ENCODE measurements around the gene STRC. TPM values are rescaled to one million over a fixed set of nuclear protein-coding genes. Genes with fewer than 3 reads are reported as not detected.
A peak's percentile ranks its signal among the peaks of the same experiment; 100 is the strongest.
"Not testable (repeated sequence)": the region's sequence is repeated elsewhere in the genome, so short reads cannot be mapped to it uniquely, and the experiment has no call there.

The STRC gene
- total and polyA plus RNA-seq, 5 donors: 0.09 to 0.34 (median 0.11) TPM; not detected in 2

DNA sequence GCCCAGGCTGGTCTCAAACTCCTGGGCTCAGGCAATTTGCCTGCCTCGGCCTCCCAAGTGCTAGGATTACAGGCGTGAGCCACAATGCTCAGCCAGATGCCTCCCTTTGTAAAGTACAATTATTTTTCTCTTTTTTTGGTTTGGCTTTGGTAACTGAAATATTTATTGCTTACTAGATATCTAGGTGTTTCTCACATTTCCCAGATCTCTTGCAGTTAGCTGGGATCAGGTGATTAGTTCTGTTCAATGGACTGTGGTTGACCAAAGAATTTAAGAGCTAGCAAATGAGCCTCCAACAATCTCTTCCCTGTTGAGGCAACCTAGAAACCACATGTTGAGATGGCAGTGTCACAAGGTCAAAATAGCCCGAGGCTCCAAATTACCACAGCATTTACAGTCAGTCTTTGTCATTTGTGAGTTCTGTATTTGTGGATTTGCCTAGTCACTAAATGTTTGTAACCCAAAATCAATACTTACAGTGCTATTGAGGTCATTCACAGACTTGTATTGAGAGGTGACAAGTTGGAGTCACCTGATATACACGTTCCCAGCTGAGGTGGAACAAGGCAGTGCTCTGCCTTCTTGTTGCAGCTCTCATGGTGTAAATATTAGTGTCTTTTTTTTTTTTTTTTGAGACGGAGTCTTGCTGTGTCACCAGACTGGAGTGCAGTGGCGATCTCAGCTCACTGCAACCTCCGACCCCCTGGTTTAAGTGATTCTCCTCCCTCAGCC lies 3.6 kb upstream of the STRC start:
- DNase-seq; H3K27ac ChIP-seq (ENCODE audit: low read length); H3K9me3 ChIP-seq (ENCODE audit: control insufficient read depth, low read length); H3K27me3 ChIP-seq (ENCODE audit: control insufficient read depth, insufficient read depth); H3K4me3 ChIP-seq (ENCODE audit: low read length); ATAC-seq; H3K4me1 ChIP-seq (ENCODE audit: control insufficient read depth, insufficient read depth, low read length); intact Hi-C loops (cut with DNase I): not testable (repeated sequence)
- 68% methylated on average over 4 of the region's 7 CpGs for whole genome bisulfite sequencing

DNA sequence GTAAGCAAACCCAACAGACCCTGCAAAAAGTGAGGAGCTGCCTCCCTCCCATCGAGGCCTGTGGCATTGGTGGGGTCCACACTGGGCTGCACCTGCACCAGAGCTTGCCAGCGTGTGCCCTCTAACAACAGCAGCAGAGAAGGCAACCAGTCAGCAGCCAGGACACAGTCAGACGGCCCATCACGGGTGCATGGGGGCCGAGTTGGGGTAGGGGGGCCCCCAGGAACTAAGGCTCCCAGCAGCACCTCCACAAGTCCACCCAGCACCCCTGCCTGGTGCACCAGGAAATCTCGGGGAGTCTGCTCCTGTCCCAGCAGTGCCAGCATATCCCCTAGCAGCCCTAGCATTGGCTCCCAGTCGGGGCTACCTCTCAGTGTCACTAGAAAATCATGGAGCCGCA lies 850 bp downstream of the STRC start:
- intact Hi-C loops (cut with DNase I); H3K27ac ChIP-seq (ENCODE audit: low read length); H3K9me3 ChIP-seq (ENCODE audit: control insufficient read depth, low read length); H3K4me3 ChIP-seq (ENCODE audit: low read length); DNase-seq; H3K4me1 ChIP-seq (ENCODE audit: control insufficient read depth, insufficient read depth, low read length); H3K27me3 ChIP-seq (ENCODE audit: control insufficient read depth, insufficient read depth): not testable (repeated sequence)
- WGBS: 64% methylated on average over 3 of the region's 8 CpGs
- ATAC-seq: peak; percentile 11 to 13

DNA sequence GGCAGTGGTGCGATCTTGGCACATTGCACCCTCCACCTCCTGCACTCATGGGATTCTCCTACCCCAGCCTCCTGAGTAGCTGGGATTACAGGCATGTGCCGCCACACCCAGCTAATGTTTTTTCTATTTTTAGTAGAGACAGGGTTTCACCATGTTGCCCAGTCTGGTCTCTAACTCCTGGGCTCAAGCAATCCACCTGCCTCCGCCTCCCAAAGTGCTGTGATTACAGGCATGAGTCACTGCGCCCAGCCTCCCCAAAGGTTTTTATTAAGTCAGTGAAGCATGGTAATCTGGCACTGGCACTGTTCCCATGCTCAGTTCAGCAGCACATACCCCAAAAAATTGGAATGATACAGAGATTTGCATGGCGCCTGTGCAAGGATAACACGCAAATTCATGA lies 16.4 kb downstream of the STRC start:
- H3K4me1 ChIP-seq (ENCODE audit: control insufficient read depth, insufficient read depth, low read length); H3K9me3 ChIP-seq (ENCODE audit: control insufficient read depth, low read length); H3K27me3 ChIP-seq (ENCODE audit: control insufficient read depth, insufficient read depth); DNase-seq; H3K4me3 ChIP-seq (ENCODE audit: low read length); intact Hi-C loops (cut with DNase I); ATAC-seq; H3K27ac ChIP-seq (ENCODE audit: low read length): not testable (repeated sequence)
- 85% methylated on average over 6 of the region's 6 CpGs for WGBS

DNA sequence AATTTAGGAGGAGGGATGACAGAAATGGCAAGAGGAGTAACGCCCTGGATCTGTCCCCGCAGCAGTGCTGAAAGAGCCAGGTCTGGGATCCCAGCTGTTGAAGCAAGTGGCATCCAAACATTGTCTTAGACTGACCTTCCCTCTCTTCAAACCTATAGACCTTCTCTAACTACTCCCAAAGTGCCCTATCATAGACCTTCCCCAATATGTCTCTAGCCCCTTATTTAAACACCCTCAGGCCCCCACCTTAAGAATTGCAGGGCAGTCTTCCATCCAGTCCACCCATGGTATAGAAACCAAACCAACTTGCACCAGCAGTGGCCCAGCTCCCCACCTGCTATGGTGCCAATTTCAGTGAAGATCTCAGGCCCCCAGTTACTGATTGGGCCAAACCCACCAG lies 18.4 kb downstream of the STRC start:
- H3K27me3 ChIP-seq (ENCODE audit: control insufficient read depth, insufficient read depth); DNase-seq; H3K27ac ChIP-seq (ENCODE audit: low read length); ATAC-seq; H3K9me3 ChIP-seq (ENCODE audit: control insufficient read depth, low read length); H3K4me1 ChIP-seq (ENCODE audit: control insufficient read depth, insufficient read depth, low read length); H3K4me3 ChIP-seq (ENCODE audit: low read length); intact Hi-C loops (cut with DNase I): not testable (repeated sequence)
- no CpG with 5 or more reads among the region's 2 CpGs for WGBS

DNA sequence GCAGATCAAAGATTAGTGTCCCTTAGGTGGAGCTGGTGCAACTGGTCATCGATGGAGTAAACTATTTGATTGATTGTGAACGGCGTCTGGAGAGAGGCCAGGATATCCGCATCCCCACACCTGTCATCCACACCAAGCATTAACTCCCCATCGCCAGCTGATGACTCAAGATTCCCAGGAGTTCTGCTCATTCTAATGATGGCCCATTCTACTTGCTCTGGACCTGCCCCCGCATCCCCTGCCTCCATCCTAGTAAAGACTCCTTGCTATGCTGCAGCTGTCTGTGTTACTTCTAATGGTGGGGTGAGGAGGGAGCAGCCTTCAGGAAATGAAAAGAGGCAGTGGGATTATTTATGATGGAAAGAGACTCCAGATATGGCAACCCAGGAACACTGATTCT lies 19.5 kb downstream of the STRC start:
- DNase-seq; ATAC-seq; H3K27me3 ChIP-seq (ENCODE audit: control insufficient read depth, insufficient read depth); H3K4me1 ChIP-seq (ENCODE audit: control insufficient read depth, insufficient read depth, low read length); H3K9me3 ChIP-seq (ENCODE audit: control insufficient read depth, low read length); H3K4me3 ChIP-seq (ENCODE audit: low read length); intact Hi-C loops (cut with DNase I); H3K27ac ChIP-seq (ENCODE audit: low read length): not testable (repeated sequence)
- 87% methylated on average over 6 of the region's 6 CpGs for WGBS

DNA sequence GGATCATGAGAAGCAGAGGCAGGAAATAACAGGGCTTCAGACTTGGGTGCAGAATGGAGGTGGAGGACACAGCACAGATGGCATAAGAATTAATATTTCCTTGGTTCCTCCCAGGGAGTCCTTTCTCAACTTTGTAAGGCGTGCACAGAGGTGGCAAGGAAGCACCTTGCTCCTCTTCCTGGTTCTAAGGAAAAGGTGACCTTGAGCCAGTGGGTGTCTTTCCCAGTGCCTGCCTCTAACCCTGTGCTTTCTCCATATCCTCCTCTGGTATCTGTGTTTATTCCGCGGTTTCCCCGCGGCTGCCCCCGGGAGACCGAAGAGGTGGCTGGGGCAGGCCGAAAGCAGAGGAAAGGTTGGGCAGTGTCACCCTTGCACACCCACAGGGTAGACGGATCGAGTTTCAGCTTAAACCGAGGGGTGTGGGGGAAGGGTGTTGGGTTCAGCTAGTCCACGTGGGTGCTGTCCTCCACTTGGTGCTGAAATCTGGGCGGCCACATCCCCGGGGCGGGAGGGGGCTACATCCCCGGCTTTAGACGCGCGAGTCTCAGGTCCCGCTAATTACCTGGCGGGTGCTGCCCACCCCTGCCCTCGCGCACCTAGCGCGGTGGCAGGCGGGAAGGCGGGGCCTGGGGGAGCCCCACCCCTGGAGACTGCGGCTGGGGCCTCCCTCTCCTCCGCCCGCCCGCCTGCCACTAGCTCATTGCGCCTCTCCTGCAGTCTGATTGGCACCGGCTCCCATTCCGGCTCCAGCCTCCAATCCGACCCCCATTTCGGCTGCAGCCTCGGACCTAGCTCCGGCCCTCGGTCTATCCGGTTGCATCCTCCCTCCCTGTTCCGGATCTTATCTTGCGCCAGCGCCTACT lies 25.0 kb downstream of the STRC start, which contains the start of gene CKMT1B:
Gene CKMT1B (plus strand): TSS at position 700 of the 863 bp plus-strand sequence. CDS start 192 bp downstream, outside the sequence.
- intact Hi-C loops (cut with DNase I); H3K27me3 ChIP-seq (ENCODE audit: control insufficient read depth, insufficient read depth); H3K9me3 ChIP-seq (ENCODE audit: control insufficient read depth, low read length); H3K4me3 ChIP-seq (ENCODE audit: low read length); DNase-seq; H3K27ac ChIP-seq (ENCODE audit: low read length); H3K4me1 ChIP-seq (ENCODE audit: control insufficient read depth, insufficient read depth, low read length): not testable (repeated sequence)
- WGBS: no CpG with 5 or more reads among the region's 43 CpGs
- ATAC-seq: peak; percentile 54 to 61

DNA sequence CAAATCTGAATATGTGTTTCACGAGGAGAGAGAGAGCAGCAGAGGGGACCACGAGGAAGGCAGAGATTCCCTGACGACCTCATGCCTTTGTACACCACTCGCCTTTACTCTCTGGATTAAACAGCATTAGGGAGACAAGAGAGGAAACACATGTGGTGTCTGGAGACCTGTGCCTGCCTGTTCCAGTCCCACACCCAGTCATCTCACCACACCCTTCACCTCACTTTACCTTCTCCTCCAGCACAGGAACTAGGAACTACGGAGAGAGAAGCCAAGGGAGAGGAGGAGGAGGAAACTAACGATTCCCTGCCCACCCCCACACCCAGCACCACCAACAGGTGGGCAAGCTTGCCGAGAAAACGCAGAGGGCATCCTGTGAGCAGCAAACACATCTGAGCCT lies 25.8 kb downstream of the STRC start:
- H3K4me1 ChIP-seq (ENCODE audit: control insufficient read depth, insufficient read depth, low read length); intact Hi-C loops (cut with DNase I); H3K27me3 ChIP-seq (ENCODE audit: control insufficient read depth, insufficient read depth); DNase-seq; H3K27ac ChIP-seq (ENCODE audit: low read length); H3K9me3 ChIP-seq (ENCODE audit: control insufficient read depth, low read length); ATAC-seq; H3K4me3 ChIP-seq (ENCODE audit: low read length): not testable (repeated sequence)
- WGBS: 19% methylated on average over 4 of the region's 8 CpGs

DNA sequence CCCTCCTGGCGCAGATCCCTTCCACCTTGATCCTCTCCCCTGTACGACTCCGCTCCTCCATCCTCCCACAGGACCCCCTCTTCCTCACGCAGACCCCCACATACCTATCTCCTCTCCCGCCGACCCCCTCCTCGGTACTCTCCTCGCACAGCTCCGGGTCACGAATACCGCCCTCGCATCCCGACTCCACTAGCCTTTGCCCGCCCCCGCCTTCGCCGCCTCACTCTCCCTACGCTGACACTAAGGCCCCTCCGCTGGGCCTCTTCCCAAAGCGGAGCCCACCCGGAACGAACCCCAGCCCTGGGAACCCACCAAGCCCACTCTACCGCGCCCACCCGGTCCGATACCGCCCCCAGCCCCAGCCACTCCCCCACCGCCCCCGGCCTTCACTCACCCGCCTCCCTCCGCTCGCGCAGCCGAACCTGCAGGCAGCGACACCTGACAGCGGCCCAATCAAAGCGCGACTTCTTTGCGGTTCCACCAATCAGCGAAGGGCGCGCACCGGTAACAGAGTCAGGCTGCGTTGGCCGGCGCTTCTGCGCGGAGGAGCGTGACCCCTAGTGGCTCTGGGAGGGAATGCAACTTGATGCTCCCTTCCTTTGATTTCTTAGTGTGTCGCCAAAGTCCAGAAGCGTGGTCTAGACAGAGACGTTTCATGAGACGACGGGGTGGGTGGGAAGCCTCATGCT lies 28.7 kb downstream of the STRC start, which contains the start of gene PPIP5K1:
Gene PPIP5K1 (minus strand): TSS at position 431 of the 689 bp plus-strand sequence. CDS start 5,704 bp downstream, outside the sequence.
- intact Hi-C loops (cut with DNase I); DNase-seq; H3K27ac ChIP-seq (ENCODE audit: low read length); H3K4me1 ChIP-seq (ENCODE audit: control insufficient read depth, insufficient read depth, low read length); H3K4me3 ChIP-seq (ENCODE audit: low read length); H3K9me3 ChIP-seq (ENCODE audit: control insufficient read depth, low read length); H3K27me3 ChIP-seq (ENCODE audit: control insufficient read depth, insufficient read depth): not testable (repeated sequence)
- WGBS: no CpG with 5 or more reads among the region's 54 CpGs
- ATAC-seq: peak; percentile 98 to 99

DNA sequence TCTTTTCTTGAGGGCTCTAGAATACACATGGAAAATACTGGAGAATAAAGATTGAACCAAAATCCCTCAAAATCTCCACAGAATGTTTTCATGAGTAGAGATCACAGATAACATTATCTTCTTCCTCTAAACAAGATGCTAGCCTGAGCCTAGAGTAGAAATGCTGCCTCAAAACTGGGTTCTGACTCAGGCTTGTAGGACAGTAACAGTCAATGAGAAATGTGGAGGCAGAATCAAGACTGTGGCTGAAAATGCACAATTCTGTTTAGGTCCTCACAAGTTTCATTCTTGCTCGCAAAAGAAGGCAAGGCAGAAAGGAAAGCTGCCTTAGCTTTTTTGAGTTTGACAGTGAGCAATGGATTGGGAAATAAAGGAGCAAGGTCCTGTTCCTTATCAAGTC lies 44.0 kb downstream of the STRC start:
- WGBS: no CpG with 5 or more reads among the region's 1 CpG
- H3K9me3 ChIP-seq (ENCODE audit: control insufficient read depth, low read length); DNase-seq; intact Hi-C loops (cut with DNase I); H3K27ac ChIP-seq (ENCODE audit: low read length); H3K27me3 ChIP-seq (ENCODE audit: control insufficient read depth, insufficient read depth); ATAC-seq; H3K4me3 ChIP-seq (ENCODE audit: low read length); H3K4me1 ChIP-seq (ENCODE audit: control insufficient read depth, insufficient read depth, low read length): not testable (repeated sequence)

DNA sequence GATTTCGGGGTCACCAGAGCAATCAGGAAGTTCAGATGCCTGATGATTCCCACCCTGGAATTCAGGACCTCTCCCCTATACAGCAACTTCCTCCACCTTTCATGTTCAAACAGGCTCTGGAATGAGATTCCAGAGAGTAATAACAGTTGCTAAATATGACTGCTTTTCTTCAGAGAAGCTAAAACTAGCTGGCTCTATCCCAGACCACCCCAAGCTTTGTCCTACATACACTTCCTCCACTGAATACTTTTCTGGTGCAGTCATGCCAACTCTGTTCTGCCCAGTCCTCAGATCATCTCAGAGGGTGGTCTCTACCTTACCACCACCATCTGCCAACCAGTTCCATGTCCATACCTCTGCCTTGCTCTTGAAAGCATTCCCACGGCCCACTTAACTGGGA lies 52.0 kb downstream of the STRC start:
- intact Hi-C loops (cut with DNase I); ATAC-seq; H3K27ac ChIP-seq (ENCODE audit: low read length); H3K27me3 ChIP-seq (ENCODE audit: control insufficient read depth, insufficient read depth); H3K4me3 ChIP-seq (ENCODE audit: low read length); H3K4me1 ChIP-seq (ENCODE audit: control insufficient read depth, insufficient read depth, low read length); H3K9me3 ChIP-seq (ENCODE audit: control insufficient read depth, low read length); DNase-seq: not testable (repeated sequence)
- no CpG with 5 or more reads among the region's 2 CpGs for WGBS
